ENCODE results near the gene CHPF. TPM values are rescaled to one million over a fixed set of nuclear protein-coding genes. Genes with fewer than 3 reads are reported as not detected.

CHPF gene
- 171 and 235 TPM in 2 replicates for total RNA-seq

GRCh38 chr2:219543596-219544358, at the start of gene CHPF, which contains the start of gene TMEM198:
CHPF (minus strand) TSS chr2:219543809; CDS start chr2:219543538, 271 bp downstream.
TMEM198 (plus strand) TSS chr2:219544028; CDS start chr2:219544728, 700 bp downstream.

GRCh38 chr2:219572237-219573001, 28.8 kb upstream of the CHPF start, which contains the start of gene INHA:
INHA (plus strand) TSS chr2:219572310; CDS start chr2:219572375, 65 bp downstream.

GRCh38 chr2:219571311-219572236, 28.0 kb upstream of the CHPF start, which contains the start of gene OBSL1:
OBSL1 (minus strand) TSS chr2:219571539; CDS start chr2:219571232, 307 bp downstream.

GRCh38 chr2:219514196-219514761, 29.3 kb downstream of the CHPF start, which contains the start of gene ASIC4:
ASIC4 (plus strand) TSS chr2:219514482; CDS start chr2:219514725, 243 bp downstream.

GRCh38 chr2:219498280-219499057, 45.1 kb downstream of the CHPF start, which contains the start of gene GMPPA:
GMPPA (plus strand) TSS chr2:219498891; CDS start chr2:219499976, 1,085 bp downstream.

Other genes starting within 250 kb of the CHPF start
- gene PTPRN, start 234.4 kb downstream of the CHPF start, total RNA-seq = 0.08 TPM in 1 of 2 replicates, not detected in the other
- not detected in 2 replicates for gene RESP18, start 211.1 kb downstream of the CHPF start, total RNA-seq
- 46.6 and 51.1 TPM in 2 replicates for gene DNPEP, start 155.9 kb downstream of the CHPF start, total RNA-seq
- gene DES, start 125.4 kb downstream of the CHPF start, total RNA-seq = not detected in 2 replicates
- gene SPEG, start 109.0 kb downstream of the CHPF start, total RNA-seq = 13.8 and 30.5 TPM in 2 replicates
- gene GMPPA, start 44.9 kb downstream of the CHPF start, total RNA-seq = 56.1 and 82.3 TPM in 2 replicates
- 0.16 TPM in 1 of 2 replicates, not detected in the other for gene ASIC4, start 29.3 kb downstream of the CHPF start, total RNA-seq
- 0.47 and 1.7 TPM in 2 replicates for gene TMEM198, start 219 bp upstream of the CHPF start, total RNA-seq
- gene OBSL1, start 27.7 kb upstream of the CHPF start, total RNA-seq = 29.7 and 38.7 TPM in 2 replicates
- 0.19 TPM in 1 of 2 replicates, not detected in the other for gene INHA, start 28.5 kb upstream of the CHPF start, total RNA-seq
- 14.8 and 18.6 TPM in 2 replicates for gene STK11IP, start 54.0 kb upstream of the CHPF start, total RNA-seq
- gene SLC4A3, start 83.8 kb upstream of the CHPF start, total RNA-seq = 11.7 and 13.7 TPM in 2 replicates

All from hair follicular keratinocyte (primary cell).